ENCODE data around the gene LRRN2.

DNA sequence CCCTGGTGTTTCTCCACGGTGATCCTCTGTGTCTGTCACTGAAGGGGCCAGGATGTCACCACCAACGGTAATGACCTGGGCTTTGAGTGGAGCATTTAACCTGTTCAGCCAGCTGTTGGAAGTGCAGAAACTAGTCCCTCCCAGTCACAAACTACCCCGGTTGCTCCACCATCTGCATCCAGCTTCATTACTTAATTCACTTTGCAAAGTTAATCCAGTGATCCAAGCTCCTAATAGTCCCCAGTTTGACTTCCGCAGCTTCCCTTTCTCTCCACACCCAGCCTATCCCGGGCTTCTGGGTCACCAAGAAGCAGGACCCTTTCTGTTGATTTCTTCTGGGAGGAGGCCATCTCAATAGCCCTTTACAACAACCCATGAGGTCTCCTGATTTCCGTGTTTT is 105.9 kb downstream of the LRRN2 start:
- TF ChIP-seq RARB (CRISPR knock-in tag; IDR thresholded peaks at IDR 0.05) (no peak), CSDC2 (CRISPR knock-in tag; IDR thresholded peaks at IDR 0.05) (no peak), ZFP3 (CRISPR knock-in tag; IDR thresholded peaks at IDR 0.05) (no peak), ZNF565 (CRISPR knock-in tag; conservative IDR thresholded peaks at IDR 0.05; ENCODE audit: low read depth) (no peak), ZFP30 (CRISPR knock-in tag; IDR thresholded peaks at IDR 0.05) (no peak), GLIS3 (CRISPR knock-in tag; IDR thresholded peaks at IDR 0.05) (no peak)
- TF ChIP-seq, protein P1, sequence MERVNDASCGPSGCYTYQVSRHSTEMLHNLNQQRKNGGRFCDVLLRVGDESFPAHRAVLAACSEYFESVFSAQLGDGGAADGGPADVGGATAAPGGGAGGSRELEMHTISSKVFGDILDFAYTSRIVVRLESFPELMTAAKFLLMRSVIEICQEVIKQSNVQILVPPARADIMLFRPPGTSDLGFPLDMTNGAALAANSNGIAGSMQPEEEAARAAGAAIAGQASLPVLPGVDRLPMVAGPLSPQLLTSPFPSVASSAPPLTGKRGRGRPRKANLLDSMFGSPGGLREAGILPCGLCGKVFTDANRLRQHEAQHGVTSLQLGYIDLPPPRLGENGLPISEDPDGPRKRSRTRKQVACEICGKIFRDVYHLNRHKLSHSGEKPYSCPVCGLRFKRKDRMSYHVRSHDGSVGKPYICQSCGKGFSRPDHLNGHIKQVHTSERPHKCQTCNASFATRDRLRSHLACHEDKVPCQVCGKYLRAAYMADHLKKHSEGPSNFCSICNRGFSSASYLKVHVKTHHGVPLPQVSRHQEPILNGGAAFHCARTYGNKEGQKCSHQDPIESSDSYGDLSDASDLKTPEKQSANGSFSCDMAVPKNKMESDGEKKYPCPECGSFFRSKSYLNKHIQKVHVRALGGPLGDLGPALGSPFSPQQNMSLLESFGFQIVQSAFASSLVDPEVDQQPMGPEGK (CRISPR knock-in tag; IDR thresholded peaks at IDR 0.05; ENCODE audit: borderline replicate concordance) = no peak
- TF ChIP-seq, protein P2, sequence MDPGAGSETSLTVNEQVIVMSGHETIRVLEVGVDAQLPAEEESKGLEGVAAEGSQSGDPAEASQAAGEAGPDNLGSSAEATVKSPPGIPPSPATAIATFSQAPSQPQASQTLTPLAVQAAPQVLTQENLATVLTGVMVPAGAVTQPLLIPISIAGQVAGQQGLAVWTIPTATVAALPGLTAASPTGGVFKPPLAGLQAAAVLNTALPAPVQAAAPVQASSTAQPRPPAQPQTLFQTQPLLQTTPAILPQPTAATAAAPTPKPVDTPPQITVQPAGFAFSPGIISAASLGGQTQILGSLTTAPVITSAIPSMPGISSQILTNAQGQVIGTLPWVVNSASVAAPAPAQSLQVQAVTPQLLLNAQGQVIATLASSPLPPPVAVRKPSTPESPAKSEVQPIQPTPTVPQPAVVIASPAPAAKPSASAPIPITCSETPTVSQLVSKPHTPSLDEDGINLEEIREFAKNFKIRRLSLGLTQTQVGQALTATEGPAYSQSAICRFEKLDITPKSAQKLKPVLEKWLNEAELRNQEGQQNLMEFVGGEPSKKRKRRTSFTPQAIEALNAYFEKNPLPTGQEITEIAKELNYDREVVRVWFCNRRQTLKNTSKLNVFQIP (CRISPR knock-in tag; IDR thresholded peaks at IDR 0.05; ENCODE audit: borderline replicate concordance, low read depth) = no peak
- TF ChIP-seq, protein P3, sequence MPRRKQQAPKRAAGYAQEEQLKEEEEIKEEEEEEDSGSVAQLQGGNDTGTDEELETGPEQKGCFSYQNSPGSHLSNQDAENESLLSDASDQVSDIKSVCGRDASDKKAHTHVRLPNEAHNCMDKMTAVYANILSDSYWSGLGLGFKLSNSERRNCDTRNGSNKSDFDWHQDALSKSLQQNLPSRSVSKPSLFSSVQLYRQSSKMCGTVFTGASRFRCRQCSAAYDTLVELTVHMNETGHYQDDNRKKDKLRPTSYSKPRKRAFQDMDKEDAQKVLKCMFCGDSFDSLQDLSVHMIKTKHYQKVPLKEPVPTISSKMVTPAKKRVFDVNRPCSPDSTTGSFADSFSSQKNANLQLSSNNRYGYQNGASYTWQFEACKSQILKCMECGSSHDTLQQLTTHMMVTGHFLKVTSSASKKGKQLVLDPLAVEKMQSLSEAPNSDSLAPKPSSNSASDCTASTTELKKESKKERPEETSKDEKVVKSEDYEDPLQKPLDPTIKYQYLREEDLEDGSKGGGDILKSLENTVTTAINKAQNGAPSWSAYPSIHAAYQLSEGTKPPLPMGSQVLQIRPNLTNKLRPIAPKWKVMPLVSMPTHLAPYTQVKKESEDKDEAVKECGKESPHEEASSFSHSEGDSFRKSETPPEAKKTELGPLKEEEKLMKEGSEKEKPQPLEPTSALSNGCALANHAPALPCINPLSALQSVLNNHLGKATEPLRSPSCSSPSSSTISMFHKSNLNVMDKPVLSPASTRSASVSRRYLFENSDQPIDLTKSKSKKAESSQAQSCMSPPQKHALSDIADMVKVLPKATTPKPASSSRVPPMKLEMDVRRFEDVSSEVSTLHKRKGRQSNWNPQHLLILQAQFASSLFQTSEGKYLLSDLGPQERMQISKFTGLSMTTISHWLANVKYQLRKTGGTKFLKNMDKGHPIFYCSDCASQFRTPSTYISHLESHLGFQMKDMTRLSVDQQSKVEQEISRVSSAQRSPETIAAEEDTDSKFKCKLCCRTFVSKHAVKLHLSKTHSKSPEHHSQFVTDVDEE (CRISPR knock-in tag; IDR thresholded peaks at IDR 0.05) = no peak
- TF ChIP-seq, protein P4, sequence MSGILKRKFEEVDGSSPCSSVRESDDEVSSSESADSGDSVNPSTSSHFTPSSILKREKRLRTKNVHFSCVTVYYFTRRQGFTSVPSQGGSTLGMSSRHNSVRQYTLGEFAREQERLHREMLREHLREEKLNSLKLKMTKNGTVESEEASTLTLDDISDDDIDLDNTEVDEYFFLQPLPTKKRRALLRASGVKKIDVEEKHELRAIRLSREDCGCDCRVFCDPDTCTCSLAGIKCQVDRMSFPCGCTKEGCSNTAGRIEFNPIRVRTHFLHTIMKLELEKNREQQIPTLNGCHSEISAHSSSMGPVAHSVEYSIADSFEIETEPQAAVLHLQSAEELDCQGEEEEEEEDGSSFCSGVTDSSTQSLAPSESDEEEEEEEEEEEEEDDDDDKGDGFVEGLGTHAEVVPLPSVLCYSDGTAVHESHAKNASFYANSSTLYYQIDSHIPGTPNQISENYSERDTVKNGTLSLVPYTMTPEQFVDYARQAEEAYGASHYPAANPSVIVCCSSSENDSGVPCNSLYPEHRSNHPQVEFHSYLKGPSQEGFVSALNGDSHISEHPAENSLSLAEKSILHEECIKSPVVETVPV (CRISPR knock-in tag; IDR thresholded peaks at IDR 0.05) = no peak
- TF ChIP-seq, protein P5, sequence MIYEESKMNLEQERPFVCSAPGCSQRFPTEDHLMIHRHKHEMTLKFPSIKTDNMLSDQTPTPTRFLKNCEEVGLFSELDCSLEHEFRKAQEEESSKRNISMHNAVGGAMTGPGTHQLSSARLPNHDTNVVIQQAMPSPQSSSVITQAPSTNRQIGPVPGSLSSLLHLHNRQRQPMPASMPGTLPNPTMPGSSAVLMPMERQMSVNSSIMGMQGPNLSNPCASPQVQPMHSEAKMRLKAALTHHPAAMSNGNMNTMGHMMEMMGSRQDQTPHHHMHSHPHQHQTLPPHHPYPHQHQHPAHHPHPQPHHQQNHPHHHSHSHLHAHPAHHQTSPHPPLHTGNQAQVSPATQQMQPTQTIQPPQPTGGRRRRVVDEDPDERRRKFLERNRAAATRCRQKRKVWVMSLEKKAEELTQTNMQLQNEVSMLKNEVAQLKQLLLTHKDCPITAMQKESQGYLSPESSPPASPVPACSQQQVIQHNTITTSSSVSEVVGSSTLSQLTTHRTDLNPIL (CRISPR knock-in tag; IDR thresholded peaks at IDR 0.05; ENCODE audit: low read depth) = no peak

Measured in SK-N-SH treated with all-trans-retinoic acid at 6 μM for 48 hours (cell line).